Motor neuron (in vitro differentiated cells): ENCODE data around the gene ZIC4. TPM values are rescaled to one million over a fixed set of nuclear protein-coding genes. Genes with fewer than 3 reads are reported as not detected.

Experiments used
- ATAC-seq, 8 experiments: fragments of 200-7000 bp; cut with Tn5 transposase; replicated peaks in 6 of 8; 2 replicates each; pipeline ENCODE4 v1.8.0; 2021; ENCODE audit warnings: mild to moderate bottlenecking in 8 of 8, moderate library complexity in 8 of 8
- H3K27ac ChIP-seq, 2 donors: fragments of 250-450 bp; sonication (Bioruptor Pico); 2 replicates each; pipeline ENCODE4 v1.9.0; 2021; ENCODE audit warnings: antibody characterized with exemption in 2 of 2, mild to moderate bottlenecking in 2 of 2, moderate library complexity in 1 of 2
- H3K4me1 ChIP-seq, 2 donors: fragments of 250-450 bp; sonication (Bioruptor Pico); replicated peaks in 1 of 2; 2 replicates each; pipeline ENCODE4 v1.6.1; 2021; ENCODE audit warnings: antibody characterized with exemption in 2 of 2, mild to moderate bottlenecking in 2 of 2, moderate library complexity in 1 of 2
- H3K4me3 ChIP-seq, 5 donors: fragments of 250-450 bp; sonication (Bioruptor Pico); 2 replicates each; pipeline ENCODE4 v1.9.0; 2021; ENCODE audit warnings: antibody characterized with exemption in 5 of 5, mild to moderate bottlenecking in 5 of 5, moderate library complexity in 4 of 5
- WGBS, 10 experiments: fragments of 450-650 bp; shearing (Covaris generic); methylation state at CpG; one replicate each; pipeline ENCODE4 v1.0.0; 2022; 5-methylcytosine and 5-hydroxymethylcytosine counted together
- in situ Hi-C, 9 experiments: fragments of 400-800 bp; cut with MboI; loops; one replicate each; pipeline ENCODE4 v1.15.0; 2021; ENCODE audit warnings: low sequenced_read_pairs in 9 of 9, low pct_unique_long_range_greater_than_20kb in 2 of 9; ENCODE audit not compliant: unreplicated experiment in 9 of 9
- total RNA-seq, 8 experiments: library from RNA; unstranded; fragments of 300-600 nt; gene quantifications; 2 replicates each; pipeline versions ENCODE4 v1.2.3 to v1.2.4, GENCODE V29; 2022

Gene ZIC4
- total RNA-seq, 8 experiments from 2014 or later = 0.05 to 12.1 (median 4.0) TPM

GRCh38 chr3:147415286-147415685 lies 8.9 kb upstream of the ZIC4 start:
- 0 to 98% (median 21%) methylated on average over 1 to 6 of the region's 6 CpGs for WGBS, 10 experiments
- ATAC-seq = no peak
- in situ Hi-C loops = loop anchor here in 2 of 9 experiments (10.0 to 25.0 kb wide), 3 partner anchors 160 to 672 kb away; no protein-coding TSS in a partner anchor
- no peak overlapping the region for H3K27ac ChIP-seq
- H3K4me1 ChIP-seq = peaks cover 4 to 9% of the 10 kb centered on the region in 2 donors
- H3K4me3 ChIP-seq = no peak overlapping the region

GRCh38 chr3:147414390-147415138 lies 8.2 kb upstream of the ZIC4 start:
- H3K27ac ChIP-seq = no peak overlapping the region
- H3K4me1 ChIP-seq = peaks cover 4 to 9% of the 10 kb centered on the region in 2 donors
- in situ Hi-C loops = loop anchor here in 2 of 9 experiments (10.0 to 25.0 kb wide), 3 partner anchors 160 to 673 kb away; no protein-coding TSS in a partner anchor
- 19 to 98% (median 28%) methylated on average over 7 to 17 of the region's 18 CpGs for WGBS, 10 experiments
- no peak for ATAC-seq
- no peak overlapping the region for H3K4me3 ChIP-seq

GRCh38 chr3:147413686-147414389 lies 7.5 kb upstream of the ZIC4 start:
- no peak overlapping the region for H3K4me3 ChIP-seq
- WGBS, 10 experiments = 9 to 100% (median 42%) methylated on average over 3 to 18 of the region's 24 CpGs
- H3K4me1 ChIP-seq = peaks cover 4 to 9% of the 10 kb centered on the region in 2 donors
- H3K27ac ChIP-seq = no peak overlapping the region
- in situ Hi-C loops = loop anchor here in 2 of 9 experiments (10.0 to 25.0 kb wide), 3 partner anchors 161 to 673 kb away; no protein-coding TSS in a partner anchor
- ATAC-seq = no peak

- ATAC-seq = no peak
- WGBS, 10 experiments = 3 to 96% (median 26%) methylated on average over 3 to 25 of the region's 37 CpGs
- H3K27ac ChIP-seq = no peak overlapping the region
- H3K4me1 ChIP-seq = peaks cover 2 to 9% of the 10 kb centered on the region in 2 donors
- in situ Hi-C loops = loop anchor here in 2 of 9 experiments (10.0 to 25.0 kb wide), 3 partner anchors 162 to 674 kb away; no protein-coding TSS in a partner anchor
- no peak overlapping the region for H3K4me3 ChIP-seq
Measured at GRCh38 chr3:147412917-147413685, 6.8 kb upstream of the ZIC4 start.

- no peak for ATAC-seq
- in situ Hi-C loops = loop anchor here in 2 of 9 experiments (10.0 to 25.0 kb wide), 3 partner anchors 162 to 675 kb away; no protein-coding TSS in a partner anchor
- Histone ChIP-seq H3K27ac (no peak overlapping the region), H3K4me1 (peaks cover 2 to 9% of the 10 kb centered on the region in 2 donors), H3K4me3 (peak overlapping the region in 1 of 5 donors; percentile 7)
- WGBS, 10 experiments = 0 to 74% (median 26%) methylated on average over 1 to 32 of the region's 32 CpGs
Measured at GRCh38 chr3:147412261-147412916, 6.0 kb upstream of the ZIC4 start.

- Histone ChIP-seq H3K27ac (no peak overlapping the region), H3K4me1 (peaks cover 2 to 9% of the 10 kb centered on the region in 2 donors), H3K4me3 (peak overlapping the region in 2 of 5 donors; percentile 7 to 23)
- WGBS, 10 experiments = 0 to 86% (median 5%) methylated on average over 1 to 6 of the region's 20 CpGs; no CpG with 5 or more reads in 2 of the 10 experiments
- no peak for ATAC-seq
- in situ Hi-C loops = loop anchor here in 2 of 9 experiments (10.0 to 25.0 kb wide), 3 partner anchors 163 to 675 kb away; no protein-coding TSS in a partner anchor
Measured at GRCh38 chr3:147411815-147412241, 5.5 kb upstream of the ZIC4 start.

- peak in 2 of 8 experiments; percentile 3 to 16 for ATAC-seq
- no peak overlapping the region for H3K27ac ChIP-seq
- H3K4me1 ChIP-seq = peaks cover 2 to 9% of the 10 kb centered on the region in 2 donors
- H3K4me3 ChIP-seq = peak overlapping the region in 3 of 5 donors; percentile 23 to 29 (median 25)
- 0 to 57% (median 3%) methylated on average over 3 to 11 of the region's 14 CpGs; no CpG with 5 or more reads in 1 of the 10 experiments for WGBS, 10 experiments
- in situ Hi-C loops = loop anchor here in 2 of 9 experiments (10.0 to 25.0 kb wide), 3 partner anchors 163 to 676 kb away; no protein-coding TSS in a partner anchor
Measured at GRCh38 chr3:147411238-147411814, 5.0 kb upstream of the ZIC4 start.

GRCh38 chr3:147410526-147411237 lies 4.3 kb upstream of the ZIC4 start:
- Histone ChIP-seq H3K4me1 (peaks cover 2 to 9% of the 10 kb centered on the region in 2 donors), H3K27ac (no peak overlapping the region), H3K4me3 (peak overlapping the region; percentile 8 to 29 (median 23))
- ATAC-seq = peak; percentile 21 to 66 (median 56)
- WGBS, 10 experiments = 0 to 40% (median 2%) methylated on average over 2 to 20 of the region's 61 CpGs; no CpG with 5 or more reads in 3 of the 10 experiments
- in situ Hi-C loops = loop anchor here in 2 of 9 experiments (10.0 to 25.0 kb wide), 3 partner anchors 164 to 677 kb away; no protein-coding TSS in a partner anchor

GRCh38 chr3:147410116-147410525 lies 3.8 kb upstream of the ZIC4 start:
- WGBS, 10 experiments = 14% methylated on average over 11 of the region's 52 CpGs; no CpG with 5 or more reads in 9 of the 10 experiments
- Histone ChIP-seq H3K27ac (no peak overlapping the region), H3K4me1 (peaks cover 2 to 9% of the 10 kb centered on the region in 2 donors), H3K4me3 (peak overlapping the region; percentile 8 to 29 (median 23))
- ATAC-seq = peak; percentile 11 to 48 (median 30)
- in situ Hi-C loops = loop anchor here in 2 of 9 experiments (10.0 to 25.0 kb wide), 3 partner anchors 165 to 677 kb away; no protein-coding TSS in a partner anchor

GRCh38 chr3:147409143-147410115 lies 3.1 kb upstream of the ZIC4 start, which contains the start of gene ZIC1:
TSS of gene ZIC1 (plus strand) at chr3:147409365. CDS start at chr3:147410113, 748 bp downstream.
- Histone ChIP-seq H3K27ac (no peak within 1 kb of the TSS), H3K4me1 (peaks cover 2 to 9% of the 10 kb centered on the region in 2 donors), H3K4me3 (peak within 1 kb of the TSS; percentile 5 to 29 (median 23))
- peak; percentile 39 to 76 (median 56) for ATAC-seq
- 0 to 38% (median 1%) methylated on average over 1 to 39 of the region's 80 CpGs; no CpG with 5 or more reads in 1 of the 10 experiments for WGBS, 10 experiments
- in situ Hi-C loops = loop anchor here in 2 of 9 experiments (10.0 to 25.0 kb wide), 3 partner anchors 165 to 678 kb away; no protein-coding TSS in a partner anchor
